Upper lobe of left lung (tissue), 4 donors: Measurements from ENCODE around the gene ATP12A.

Experiments used
- POLR2A ChIP-seq, 4 donors: fragments of 450-650 bp; IDR thresholded peaks; one replicate each; pipeline ENCODE4 v1.5.1; 2016 to 2017; ENCODE audit warnings: antibody characterized with exemption in 4 of 4, mild to moderate bottlenecking in 2 of 4
- POLR2AphosphoS5 ChIP-seq, 2 donors: sonication (generic); formaldehyde crosslinking; IDR thresholded peaks; one replicate each; pipeline ENCODE4 v1.5.1; 2017; ENCODE audit warnings: antibody characterized with exemption in 2 of 2
- TF ChIP-seq, protein P1 (sequence below), 6 experiments: fragments of 450-650 bp in 4 of 6; fragments of 200-600 bp in 2 of 6; sonication (generic) in 2 of 6; IDR thresholded peaks; one replicate each; pipeline ENCODE4 v1.5.1; 2016 to 2019; ENCODE audit warnings: antibody characterized with exemption in 6 of 6

- TF ChIP-seq, protein P1, sequence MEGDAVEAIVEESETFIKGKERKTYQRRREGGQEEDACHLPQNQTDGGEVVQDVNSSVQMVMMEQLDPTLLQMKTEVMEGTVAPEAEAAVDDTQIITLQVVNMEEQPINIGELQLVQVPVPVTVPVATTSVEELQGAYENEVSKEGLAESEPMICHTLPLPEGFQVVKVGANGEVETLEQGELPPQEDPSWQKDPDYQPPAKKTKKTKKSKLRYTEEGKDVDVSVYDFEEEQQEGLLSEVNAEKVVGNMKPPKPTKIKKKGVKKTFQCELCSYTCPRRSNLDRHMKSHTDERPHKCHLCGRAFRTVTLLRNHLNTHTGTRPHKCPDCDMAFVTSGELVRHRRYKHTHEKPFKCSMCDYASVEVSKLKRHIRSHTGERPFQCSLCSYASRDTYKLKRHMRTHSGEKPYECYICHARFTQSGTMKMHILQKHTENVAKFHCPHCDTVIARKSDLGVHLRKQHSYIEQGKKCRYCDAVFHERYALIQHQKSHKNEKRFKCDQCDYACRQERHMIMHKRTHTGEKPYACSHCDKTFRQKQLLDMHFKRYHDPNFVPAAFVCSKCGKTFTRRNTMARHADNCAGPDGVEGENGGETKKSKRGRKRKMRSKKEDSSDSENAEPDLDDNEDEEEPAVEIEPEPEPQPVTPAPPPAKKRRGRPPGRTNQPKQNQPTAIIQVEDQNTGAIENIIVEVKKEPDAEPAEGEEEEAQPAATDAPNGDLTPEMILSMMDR (IDR thresholded peaks at IDR 0.05): no peak
- no peak for TF ChIP-seq POLR2AphosphoS5 (IDR thresholded peaks at IDR 0.05)
- TF ChIP-seq POLR2A (IDR thresholded peaks at IDR 0.05): no peak
Measured at GRCh38 chr13:24687611-24688010, 7.4 kb downstream of the ATP12A start.
